IMR-90 (cell line): Measurements from ENCODE around the gene RASGRP3. TPM values are rescaled to one million over a fixed set of nuclear protein-coding genes. Genes with fewer than 3 reads are reported as not detected.

Experiments
- ATAC-seq: fragments of 200-7000 bp; cut with Tn5 transposase; 2 replicates; pipeline ENCODE4 v1.9.1; 2020; ENCODE audit warnings: low read depth, mild to moderate bottlenecking, moderate library complexity
- BruUV-seq: library from RNA; stranded (reverse); fragments of 400-500 nt; replicated peaks from 2 replicates; lab custom pipeline; 2021; lab: Mats Ljungman, UMichigan
- CTCF ChIA-PET: fragments of 300-600 bp; formaldehyde crosslinking; extraction: SDS; loops from one replicate; lab custom pipeline; 2021; ENCODE audit warnings: antibody characterized with exemption; lab: Yijun Ruan, JAX
- POLR2A ChIA-PET: fragments of 300-600 bp; sonication (Branson Sonifier 250); formaldehyde crosslinking; loops from one replicate; lab custom pipeline; 2022; ENCODE audit warnings: antibody characterized with exemption; ENCODE audit not compliant: unreplicated experiment; lab: Charles Lee
- DNase-seq: peaks from one replicate; pipeline ENCODE4 v3.0.0; 2013
- H2AFZ ChIP-seq: replicated peaks from 2 replicates; pipeline ENCODE3; 2013; ENCODE audit warnings: low read length, mild to moderate bottlenecking; ENCODE audit not compliant: poor library complexity
- H2AK5ac ChIP-seq: 2 replicates; pipeline ENCODE4 v1.6.1; 2013; ENCODE audit warnings: low read depth, low read length, inconsistent platforms
- H2AK9ac ChIP-seq: replicated peaks from 2 replicates; pipeline ENCODE3; 2013; ENCODE audit warnings: mild to moderate bottlenecking, low read depth, low read length, moderate library complexity; ENCODE audit not compliant: poor library complexity
- H2BK120ac ChIP-seq: 2 replicates; pipeline ENCODE4 v1.6.1; 2013; ENCODE audit warnings: low read depth, low read length, inconsistent platforms
- H2BK15ac ChIP-seq: 3 replicates; pipeline ENCODE4 v1.6.1; 2013; ENCODE audit warnings: low read depth, low read length, inconsistent platforms
- H2BK20ac ChIP-seq: 2 replicates; pipeline ENCODE4 v1.6.1; 2013; ENCODE audit warnings: low read depth, mild to moderate bottlenecking, inconsistent platforms, low read length, moderate library complexity
- H2BK5ac ChIP-seq: 2 replicates; pipeline ENCODE4 v1.6.1; 2013; ENCODE audit warnings: mild to moderate bottlenecking, low read depth, low read length, inconsistent platforms; ENCODE audit not compliant: poor library complexity, severe bottlenecking
- H3K14ac ChIP-seq: replicated peaks from 2 replicates; pipeline ENCODE4 v1.6.1; 2013; ENCODE audit warnings: low read depth, low read length, inconsistent platforms
- H3K18ac ChIP-seq: 2 replicates; pipeline ENCODE4 v1.6.1; 2013; ENCODE audit warnings: low read depth, low read length, control low read depth
- H3K23ac ChIP-seq: 2 replicates; pipeline ENCODE4 v1.6.1; 2013; ENCODE audit warnings: low read depth, low read length, inconsistent platforms
- H3K27ac ChIP-seq: 2 replicates; pipeline ENCODE4 v1.5.1; 2013; ENCODE audit warnings: mild to moderate bottlenecking, control low read depth, low read length; ENCODE audit not compliant: insufficient read depth
- H3K27me3 ChIP-seq: 2 replicates; pipeline ENCODE4 v1.6.1; 2013; ENCODE audit warnings: low read length; ENCODE audit not compliant: control insufficient read depth, insufficient read depth
- H3K36me3 ChIP-seq: 2 replicates; pipeline ENCODE4 v1.6.1; 2013; ENCODE audit warnings: low read length, mixed read lengths; ENCODE audit not compliant: control insufficient read depth, insufficient read depth
- H3K4ac ChIP-seq: 2 replicates; pipeline ENCODE4 v1.6.1; 2013; ENCODE audit warnings: low read depth, low read length, inconsistent platforms
- H3K4me1 ChIP-seq: 2 replicates; pipeline ENCODE4 v1.6.1; 2013; ENCODE audit warnings: low read length, mixed read lengths; ENCODE audit not compliant: control insufficient read depth, insufficient read depth
- H3K4me2 ChIP-seq: 2 replicates; pipeline ENCODE4 v1.6.1; 2013; ENCODE audit warnings: low read depth, mild to moderate bottlenecking, control low read depth, low read length, moderate library complexity
- H3K4me3 ChIP-seq: 2 replicates; pipeline ENCODE4 v1.5.1; 2013; ENCODE audit warnings: low read depth, mild to moderate bottlenecking, control low read depth, low read length, moderate library complexity; ENCODE audit not compliant: insufficient read depth
- H3K56ac ChIP-seq: 2 replicates; pipeline ENCODE4 v1.6.1; 2013; ENCODE audit warnings: low read length, inconsistent platforms; ENCODE audit not compliant: insufficient read depth; ENCODE audit errors: extremely low read depth
- H3K79me1 ChIP-seq, 2 experiments: 2 replicates each; pipeline ENCODE4 v1.6.1; 2013; ENCODE audit warnings: low read length in 2 of 2, inconsistent platforms in 1 of 2, low read depth in 1 of 2
- H3K9ac ChIP-seq: 2 replicates; pipeline ENCODE4 v1.6.1; 2013; ENCODE audit warnings: low read depth, low read length, control low read depth
- H3K9me1 ChIP-seq: 2 replicates; pipeline ENCODE4 v1.6.1; 2013; ENCODE audit warnings: low read length, inconsistent platforms; ENCODE audit not compliant: insufficient read depth
- H3K9me3 ChIP-seq: 2 replicates; pipeline ENCODE4 v1.6.1; 2013; ENCODE audit warnings: low read length; ENCODE audit not compliant: control insufficient read depth, insufficient read depth
- H4K20me1 ChIP-seq: 2 replicates; pipeline ENCODE4 v1.6.1; 2013; ENCODE audit warnings: low read length, inconsistent platforms; ENCODE audit not compliant: insufficient read depth
- H4K5ac ChIP-seq: 2 replicates; pipeline ENCODE4 v1.6.1; 2013; ENCODE audit warnings: mild to moderate bottlenecking, low read depth, low read length, control low read depth
- H4K8ac ChIP-seq, 2 experiments: 2 replicates each; pipeline ENCODE4 v1.6.1; 2013; ENCODE audit warnings: low read depth in 2 of 2, low read length in 2 of 2, control low read depth in 1 of 2, inconsistent platforms in 1 of 2
- H4K91ac ChIP-seq: 2 replicates; pipeline ENCODE4 v1.6.1; 2013; ENCODE audit warnings: low read depth, low read length, inconsistent platforms; ENCODE audit not compliant: insufficient read depth
- CEBPB ChIP-seq: IDR thresholded peaks from 2 replicates; pipeline ENCODE4 v1.6.1; 2012; ENCODE audit warnings: low read depth, low read length, improper control_type of control experiment
- CTCF ChIP-seq: conservative IDR thresholded peaks from 2 replicates; pipeline ENCODE4 v1.5.1; 2012; ENCODE audit warnings: mild to moderate bottlenecking, low read depth, low read length, improper control_type of control experiment
- FOS ChIP-seq: fragments of 150-350 bp; IDR thresholded peaks from 2 replicates; pipeline ENCODE4 v1.6.1; 2016; ENCODE audit warnings: low read depth, low read length
- MAZ ChIP-seq: IDR thresholded peaks from 2 replicates; pipeline ENCODE4 v1.6.1; 2012; ENCODE audit warnings: low read depth, mild to moderate bottlenecking, low read length, improper control_type of control experiment, moderate library complexity, borderline replicate concordance
- MXI1 ChIP-seq: IDR thresholded peaks from 2 replicates; pipeline ENCODE4 v1.6.1; 2012; ENCODE audit warnings: low read depth, mild to moderate bottlenecking, low read length, moderate library complexity, borderline replicate concordance
- NFE2L2 ChIP-seq: fragments of 150-350 bp; IDR thresholded peaks from 2 replicates; pipeline ENCODE4 v1.6.1; 2016; ENCODE audit warnings: low read depth, mild to moderate bottlenecking, low read length
- RAD21 ChIP-seq: IDR thresholded peaks from 2 replicates; pipeline ENCODE4 v1.6.1; 2012; ENCODE audit warnings: low read length, improper control_type of control experiment
- SMC3 ChIP-seq: fragments of 150-350 bp; IDR thresholded peaks from 2 replicates; pipeline ENCODE4 v1.6.1; 2016; ENCODE audit warnings: low read depth, mild to moderate bottlenecking, antibody characterized with exemption, low read length, moderate library complexity
- WGBS, 2 experiments: methylation state at CpG; one replicate each; pipeline versions ENCODE4 v1.1.5 to v1.1.7; 2013; ENCODE audit warnings: missing lambda C conversion rate in 2 of 2; ENCODE audit not compliant: insufficient read length in 1 of 2; ENCODE audit errors: extremely low coverage in 2 of 2; 5-methylcytosine and 5-hydroxymethylcytosine counted together
- dilution Hi-C: fragments of 300-500 bp; cut with HindIII; formaldehyde crosslinking; loops from one replicate; pipeline ENCODE4 v1.14.3; 2018; ENCODE audit warnings: low sequenced_read_pairs; ENCODE audit not compliant: unreplicated experiment
- in situ Hi-C: fragments of 300-500 bp; cut with MboI; formaldehyde crosslinking; loops from 3 replicates; pipeline ENCODE4 v1.14.3; 2019; ENCODE audit warnings: low sequenced_read_pairs, inconsistent platforms, mixed read lengths
- intact Hi-C: fragments of 100-400 bp; cut with micrococcal nuclease; formaldehyde crosslinking; loops from 2 replicates; pipeline ENCODE4 v1.10.0; 2022
- polyA plus RNA-seq, 3 experiments: library from polyadenylated mRNA; depleted of rRNA; stranded (reverse); fragments of >200 nt; gene quantifications; 2 replicates each; pipeline ENCODE4 v1.2.3, GENCODE V29; 2012; ENCODE audit warnings: low replicate concordance in 1 of 3
- total RNA-seq: library from RNA; depleted of rRNA; stranded (reverse); fragments of >200 nt; gene quantifications from 2 replicates; pipeline ENCODE4 v1.2.3, GENCODE V29; 2012
- TF ChIP-seq, protein P1 (sequence below): fragments of 150-350 bp; IDR thresholded peaks from 2 replicates; pipeline ENCODE4 v1.6.1; 2016; ENCODE audit warnings: low read depth, mild to moderate bottlenecking, low read length, moderate library complexity, borderline replicate concordance
- TF ChIP-seq, protein P2 (sequence below): fragments of 150-350 bp; IDR thresholded peaks from 2 replicates; pipeline ENCODE4 v1.6.1; 2017; ENCODE audit warnings: mild to moderate bottlenecking, antibody characterized with exemption, low read length, low read depth

The RASGRP3 gene
- total and polyA plus RNA-seq, 2 of the 4 experiments (the other 2 are of a cell fraction) = 1.7 to 3.0 TPM

DNA sequence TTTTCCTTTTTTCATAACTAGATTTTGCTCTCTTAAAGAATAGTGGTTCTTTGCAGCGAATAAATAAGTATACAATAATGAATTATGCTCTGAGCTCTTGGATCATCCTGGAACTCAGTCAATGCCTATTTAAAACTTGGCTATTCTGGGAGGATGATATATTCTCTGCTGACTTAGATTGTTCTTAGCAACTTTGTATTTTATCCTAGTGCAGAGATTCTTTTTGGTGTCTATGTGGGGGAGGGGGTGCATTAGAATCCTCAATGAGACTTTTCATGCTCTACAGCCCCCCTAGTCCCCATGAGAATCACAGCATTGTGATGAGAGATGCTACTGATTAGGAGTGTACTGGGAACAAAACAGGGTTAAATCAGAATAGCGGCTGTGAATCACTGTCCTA, 131.5 kb downstream of the RASGRP3 start:
- no peak overlapping the region for H3K23ac ChIP-seq
- H2BK120ac ChIP-seq = no peak overlapping the region
- no peak overlapping the region for H3K9ac ChIP-seq
- intact Hi-C loops = no loop called here
- no peak overlapping the region for H2BK5ac ChIP-seq
- no peak for DNase-seq
- dilution Hi-C loops = no loop called here
- H3K27ac ChIP-seq = no peak overlapping the region
- TF ChIP-seq, protein P1, sequence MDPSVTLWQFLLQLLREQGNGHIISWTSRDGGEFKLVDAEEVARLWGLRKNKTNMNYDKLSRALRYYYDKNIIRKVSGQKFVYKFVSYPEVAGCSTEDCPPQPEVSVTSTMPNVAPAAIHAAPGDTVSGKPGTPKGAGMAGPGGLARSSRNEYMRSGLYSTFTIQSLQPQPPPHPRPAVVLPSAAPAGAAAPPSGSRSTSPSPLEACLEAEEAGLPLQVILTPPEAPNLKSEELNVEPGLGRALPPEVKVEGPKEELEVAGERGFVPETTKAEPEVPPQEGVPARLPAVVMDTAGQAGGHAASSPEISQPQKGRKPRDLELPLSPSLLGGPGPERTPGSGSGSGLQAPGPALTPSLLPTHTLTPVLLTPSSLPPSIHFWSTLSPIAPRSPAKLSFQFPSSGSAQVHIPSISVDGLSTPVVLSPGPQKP = no peak
- no peak for TF ChIP-seq SMC3
- TF ChIP-seq MXI1 = no peak
- TF ChIP-seq CTCF = no peak
- TF ChIP-seq, protein P2, sequence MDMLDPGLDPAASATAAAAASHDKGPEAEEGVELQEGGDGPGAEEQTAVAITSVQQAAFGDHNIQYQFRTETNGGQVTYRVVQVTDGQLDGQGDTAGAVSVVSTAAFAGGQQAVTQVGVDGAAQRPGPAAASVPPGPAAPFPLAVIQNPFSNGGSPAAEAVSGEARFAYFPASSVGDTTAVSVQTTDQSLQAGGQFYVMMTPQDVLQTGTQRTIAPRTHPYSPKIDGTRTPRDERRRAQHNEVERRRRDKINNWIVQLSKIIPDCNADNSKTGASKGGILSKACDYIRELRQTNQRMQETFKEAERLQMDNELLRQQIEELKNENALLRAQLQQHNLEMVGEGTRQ = no peak
- TF ChIP-seq CEBPB = no peak
- TF ChIP-seq NFE2L2 = no peak
- TF ChIP-seq MAZ = no peak
- TF ChIP-seq RAD21 = no peak
- no peak for TF ChIP-seq FOS
- no peak overlapping the region for H3K14ac ChIP-seq
- no peak overlapping the region for H4K5ac ChIP-seq
- no peak for ATAC-seq
- no peak overlapping the region for H3K4me2 ChIP-seq
- no peak overlapping the region for H4K91ac ChIP-seq
- H3K56ac ChIP-seq = no peak overlapping the region
- no peaks in the 10 kb centered on the region for H3K79me1 ChIP-seq
- no peak overlapping the region for H3K4ac ChIP-seq
- no peak overlapping the region for H3K4me3 ChIP-seq
- H2BK20ac ChIP-seq = no peak overlapping the region
- no peak overlapping the region for H4K8ac ChIP-seq
- peaks cover 2% of the 10 kb centered on the region; the same call in 1 of the 2 replicates for H3K27me3 ChIP-seq
- no peaks in the 10 kb centered on the region; the same call in 1 of the 2 replicates for H3K9me1 ChIP-seq
- H3K36me3 ChIP-seq = no peaks in the 10 kb centered on the region
- no peak overlapping the region for H2AK9ac ChIP-seq
- no peak overlapping the region for H3K18ac ChIP-seq
- no peaks in the 10 kb centered on the region for H4K20me1 ChIP-seq
- WGBS, 2 experiments = 80% methylated on average over 1 of the region's 2 CpGs; no CpG with 5 or more reads in 1 of the 2 experiments
- POLR2A ChIA-PET = no interaction called here
- no peaks in the 10 kb centered on the region for H3K4me1 ChIP-seq
- no peak overlapping the region for H2AK5ac ChIP-seq
- CTCF ChIA-PET = no interaction called here
- no peak overlapping the region for H2BK15ac ChIP-seq
- in situ Hi-C loops = no loop called here
- H3K9me3 ChIP-seq = no peaks in the 10 kb centered on the region
- BruUV-seq = no TSS peak
- no peak overlapping the region for H2AFZ ChIP-seq
